HG03025 (cell line): ENCODE measurements around the gene ARFIP1.
"Not testable (repeated sequence)": the region's sequence is repeated elsewhere in the genome, so short reads cannot be mapped to it uniquely, and the experiment has no call there.

Experiments
- ATAC-seq: cut with Tn5 transposase; IDR thresholded peaks from one replicate; pipeline ENCODE4 v1.9.1; 2021; ENCODE audit warnings: mild to moderate bottlenecking, moderate library complexity; ENCODE audit not compliant: unreplicated experiment, low FRiP score

ARFIP1 gene, protein sequence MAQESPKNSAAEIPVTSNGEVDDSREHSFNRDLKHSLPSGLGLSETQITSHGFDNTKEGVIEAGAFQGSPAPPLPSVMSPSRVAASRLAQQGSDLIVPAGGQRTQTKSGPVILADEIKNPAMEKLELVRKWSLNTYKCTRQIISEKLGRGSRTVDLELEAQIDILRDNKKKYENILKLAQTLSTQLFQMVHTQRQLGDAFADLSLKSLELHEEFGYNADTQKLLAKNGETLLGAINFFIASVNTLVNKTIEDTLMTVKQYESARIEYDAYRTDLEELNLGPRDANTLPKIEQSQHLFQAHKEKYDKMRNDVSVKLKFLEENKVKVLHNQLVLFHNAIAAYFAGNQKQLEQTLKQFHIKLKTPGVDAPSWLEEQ

GRCh38 chr4:152779513-152780266, at the start of gene ARFIP1, which contains the start of gene TIGD4:
TSS of gene ARFIP1 (plus strand) at chr4:152779954. CDS start at chr4:152829634, 49,680 bp downstream.
TSS of gene TIGD4 (minus strand) at chr4:152779730. CDS start at chr4:152771004, 8,726 bp downstream.
- ATAC-seq = peak; percentile 91

- ATAC-seq = no peak
These were observed 47.8 kb upstream of the ARFIP1 start for GRCh38 chr4:152731997-152732396.

DNA sequence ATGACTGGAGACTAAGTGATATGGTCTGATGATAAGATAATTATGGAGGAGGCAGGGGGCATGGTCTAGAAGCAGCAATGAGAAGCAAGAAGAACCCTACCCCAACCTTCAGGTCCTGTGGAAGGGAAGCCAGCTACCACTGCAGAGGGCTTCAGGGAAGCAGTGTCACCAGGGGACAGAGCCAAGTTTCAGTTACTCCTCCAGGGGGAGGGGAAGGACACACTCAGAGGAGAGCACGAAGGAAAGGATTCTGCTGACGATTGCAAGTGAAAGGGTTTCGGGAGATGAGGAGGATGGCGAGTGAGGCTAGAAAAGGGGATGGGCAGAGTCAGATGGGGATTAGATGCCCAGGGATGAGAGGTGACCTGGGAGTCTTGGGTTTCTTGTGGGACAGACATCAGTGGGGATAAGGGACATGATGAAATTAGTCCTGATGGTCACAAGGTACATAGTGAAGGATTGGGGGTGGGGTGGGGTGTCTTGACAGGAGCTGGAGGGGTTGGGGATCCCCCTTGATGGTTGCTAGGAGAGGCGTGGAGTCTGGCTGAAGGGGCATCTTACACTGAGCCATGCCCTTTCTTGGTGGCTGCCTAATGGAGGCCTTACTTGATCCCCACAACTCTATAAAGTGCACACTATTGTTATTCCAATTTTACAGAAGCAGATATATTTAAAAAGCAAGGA, 45.6 kb upstream of the ARFIP1 start:
- no peak for ATAC-seq

GRCh38 chr4:152734699-152735050, 45.1 kb upstream of the ARFIP1 start:
- ATAC-seq = no peak

- ATAC-seq = no peak
These were observed 44.3 kb upstream of the ARFIP1 start for GRCh38 chr4:152735396-152735859.

GRCh38 chr4:152735906-152736305, 43.8 kb upstream of the ARFIP1 start:
- ATAC-seq = no peak

GRCh38 chr4:152738827-152739226, 40.9 kb upstream of the ARFIP1 start:
- ATAC-seq = no peak

DNA sequence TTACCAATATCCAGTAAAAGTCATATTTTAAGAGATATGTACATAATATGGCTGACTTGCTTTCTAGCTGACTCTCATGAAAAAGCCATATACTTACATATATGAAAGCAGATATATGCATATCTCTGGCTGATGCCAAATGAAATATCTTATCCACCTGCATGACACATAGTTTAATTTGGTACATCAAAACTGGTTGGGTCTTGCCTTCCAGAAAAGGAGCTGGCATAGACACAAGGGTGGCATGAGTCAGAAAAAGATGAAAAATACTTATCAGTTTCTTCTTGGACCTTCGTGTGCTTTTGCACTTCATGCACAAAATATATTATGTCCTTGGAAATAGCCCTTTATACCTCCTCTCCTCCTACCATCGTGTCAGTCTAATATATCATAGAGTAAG, 32.3 kb upstream of the ARFIP1 start:
- ATAC-seq = no peak

DNA sequence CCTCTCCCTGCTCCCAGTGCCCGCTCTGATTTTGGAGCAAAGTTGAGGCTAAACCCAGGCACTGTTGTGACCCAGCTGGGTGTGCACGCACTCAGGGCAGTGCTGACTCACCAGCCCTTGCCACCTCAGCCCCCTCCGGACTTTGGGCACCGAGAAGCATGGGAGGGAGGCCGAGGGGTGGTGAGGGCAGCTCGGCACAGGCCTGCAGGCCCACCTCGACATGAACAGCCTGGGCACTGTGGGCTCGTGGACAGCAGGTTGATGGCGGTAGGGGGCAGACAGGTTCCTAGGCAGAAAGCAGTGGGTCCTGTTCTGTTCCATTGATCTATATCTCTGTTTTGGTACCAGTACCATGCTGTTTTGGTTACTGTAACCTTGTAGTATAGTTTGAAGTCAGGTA, 31.1 kb upstream of the ARFIP1 start:
- no peak for ATAC-seq

DNA sequence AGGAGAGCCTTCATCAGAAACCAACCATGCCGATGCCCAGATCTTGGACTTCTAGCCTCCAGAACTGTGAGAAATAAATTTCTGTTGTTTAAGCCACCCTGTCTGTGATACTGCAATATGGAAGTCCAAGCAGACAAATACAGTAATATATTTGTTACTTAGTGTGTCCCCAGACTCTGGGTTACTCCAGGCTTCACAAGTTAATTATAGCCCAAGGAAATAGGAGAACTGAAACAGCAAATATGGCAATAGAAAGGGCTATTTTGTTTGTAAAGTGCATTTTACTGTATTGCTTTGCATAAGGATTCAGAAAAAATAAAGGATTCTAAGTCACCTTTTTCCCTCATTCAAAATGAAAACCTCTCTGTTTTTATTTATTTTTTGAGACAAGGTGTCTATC, 16.0 kb upstream of the ARFIP1 start:
- no peak for ATAC-seq

DNA sequence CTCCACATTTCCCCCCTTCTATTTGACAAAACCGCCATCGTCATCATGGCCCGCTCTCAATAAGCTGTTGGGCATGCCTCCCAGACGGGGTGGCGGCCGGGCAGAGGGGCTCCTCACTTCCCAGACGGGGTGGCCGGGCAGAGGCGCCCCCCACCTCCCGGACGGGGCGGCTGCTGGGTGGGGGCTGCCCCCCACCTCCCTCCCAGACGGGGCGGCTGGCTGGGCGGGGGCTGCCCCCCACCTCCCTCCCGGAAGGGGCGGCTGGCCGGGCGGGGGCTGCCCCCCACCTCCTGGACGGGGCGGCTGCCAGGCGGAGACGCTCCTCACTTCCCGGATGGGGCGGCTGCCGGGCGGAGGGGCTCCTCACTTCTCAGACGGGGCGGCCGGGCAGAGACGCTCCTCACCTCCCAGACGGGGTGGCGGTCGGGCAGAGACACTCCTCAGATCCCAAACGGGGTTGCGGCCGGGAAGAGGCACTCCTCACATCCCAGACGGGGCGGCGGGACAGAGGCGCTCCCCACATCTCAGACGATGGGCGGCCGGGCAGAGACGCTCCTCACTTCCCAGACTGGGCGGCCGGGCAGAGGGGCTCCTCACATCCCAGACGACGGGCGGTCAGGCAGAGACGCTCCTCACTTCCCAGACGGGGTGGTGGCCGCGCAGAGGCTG, 14.6 kb upstream of the ARFIP1 start:
- ATAC-seq = not testable (repeated sequence)

GRCh38 chr4:152771741-152772533, 7.8 kb upstream of the ARFIP1 start:
- peak; percentile 69 for ATAC-seq

DNA sequence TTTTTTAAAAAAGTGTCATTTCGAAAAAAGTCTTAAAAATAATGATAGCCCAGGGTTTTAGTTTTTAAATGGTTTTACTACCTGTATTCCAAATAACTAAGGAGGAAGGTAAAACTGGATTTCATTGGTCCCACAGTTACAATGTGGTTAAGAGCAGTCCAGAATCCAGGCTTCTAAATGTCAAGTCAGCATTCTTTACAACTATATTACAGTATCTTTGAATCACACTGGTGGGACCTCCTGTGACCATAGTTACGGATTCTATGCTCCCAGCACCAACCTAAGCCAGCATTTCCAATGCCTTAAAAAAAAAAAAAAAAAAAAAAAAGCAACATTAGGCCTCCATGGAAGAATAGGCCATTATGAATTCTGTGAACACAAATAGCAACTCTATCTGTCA, 6.4 kb upstream of the ARFIP1 start:
- no peak for ATAC-seq

- no peak for ATAC-seq
These were observed 5.8 kb upstream of the ARFIP1 start for GRCh38 chr4:152773953-152774352.

DNA sequence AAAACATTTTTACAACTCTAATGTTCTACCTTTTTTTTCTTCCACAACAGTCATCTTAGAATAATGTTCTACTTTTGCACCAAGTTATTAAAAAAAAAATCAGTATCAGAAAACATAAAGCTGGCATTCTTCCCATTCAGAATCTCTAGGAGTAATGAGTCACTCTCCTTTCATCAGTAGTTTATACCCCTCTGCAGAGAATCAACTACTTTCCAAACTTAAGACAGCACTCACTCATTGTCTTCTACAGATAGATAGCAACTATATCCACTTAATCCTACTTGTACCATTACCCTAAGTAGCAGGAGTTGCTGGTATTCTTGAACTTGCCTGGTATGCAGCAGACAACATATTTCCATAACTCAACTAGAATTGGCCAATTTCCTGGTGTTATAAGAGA, 3.4 kb upstream of the ARFIP1 start:
- no peak for ATAC-seq

- ATAC-seq = no peak
These were observed 2.3 kb upstream of the ARFIP1 start for GRCh38 chr4:152777488-152777887.

GRCh38 chr4:152778656-152779512, 870 bp upstream of the ARFIP1 start:
- no peak for ATAC-seq

DNA sequence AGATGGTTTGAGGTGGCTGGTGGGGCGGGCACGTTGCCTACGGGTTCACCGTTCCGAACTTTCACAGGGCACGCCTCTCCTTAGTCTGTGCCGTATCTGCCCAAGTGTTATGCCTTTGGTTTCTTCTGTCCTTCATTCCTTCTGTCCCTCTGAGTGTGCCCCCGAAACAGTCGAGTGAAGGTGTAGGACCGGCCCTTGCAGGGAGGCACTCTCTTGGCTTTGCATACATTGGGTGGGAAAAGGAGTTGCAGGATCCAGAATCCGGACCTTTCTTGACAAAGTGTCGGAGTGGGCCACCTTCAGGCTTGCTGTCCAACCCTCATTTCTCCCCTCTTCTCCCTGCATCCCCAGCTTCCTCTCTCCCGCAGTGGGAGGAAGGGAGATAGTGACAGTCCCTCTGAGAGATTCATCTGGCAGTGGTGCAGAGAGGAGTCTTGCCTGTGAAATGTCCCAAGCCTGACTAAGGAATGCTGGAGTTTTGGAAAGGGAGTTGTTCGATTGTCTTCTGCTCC, 569 bp downstream of the ARFIP1 start:
- peak; percentile 34 for ATAC-seq
